PC-9 (cell line): ENCODE data around the gene ERCC1. TPM values are rescaled to one million over a fixed set of nuclear protein-coding genes. Genes with fewer than 3 reads are reported as not detected.

Experiments used
- BruUV-seq: library from RNA; stranded (reverse); fragments of 400-500 nt; replicated peaks from 2 replicates; lab custom pipeline; 2021; lab: Mats Ljungman, UMichigan
- CTCF ChIA-PET: fragments of 300-600 bp; sonication (Branson Sonifier 250); formaldehyde crosslinking; loops from one replicate; lab custom pipeline; 2022; ENCODE audit warnings: antibody characterized with exemption; lab: Charles Lee
- POLR2A ChIA-PET: fragments of 300-600 bp; sonication (Branson Sonifier 250); formaldehyde crosslinking; loops from one replicate; lab custom pipeline; 2022; ENCODE audit warnings: antibody characterized with exemption; ENCODE audit not compliant: unreplicated experiment; lab: Charles Lee
- DNase-seq, 2 experiments: peaks; one replicate each; pipeline versions ENCODE4 v3.0.0 to v3.0.0-alpha.2; 2015 to 2022; ENCODE audit warnings: mixed read lengths in 1 of 2
- H2AFZ ChIP-seq: fragments of 200-600 bp; sonication (generic); 2 replicates; pipeline ENCODE4 v1.8.1; 2017; ENCODE audit warnings: antibody characterized with exemption
- H3F3A ChIP-seq: fragments of 200-600 bp; sonication (generic); 2 replicates; pipeline ENCODE4 v1.8.1; 2017; ENCODE audit warnings: antibody characterized with exemption, mild to moderate bottlenecking, low read depth; ENCODE audit not compliant: insufficient read depth
- H3K27ac ChIP-seq: fragments of 200-600 bp; sonication (generic); 2 replicates; pipeline ENCODE4 v1.6.1; 2016; ENCODE audit warnings: mixed run types
- H3K27me3 ChIP-seq: fragments of 200-600 bp; sonication (generic); 2 replicates; pipeline ENCODE4 v1.6.1; 2016; ENCODE audit warnings: low read depth, mixed run types; ENCODE audit not compliant: insufficient read depth
- H3K36me3 ChIP-seq: fragments of 200-600 bp; sonication (generic); 2 replicates; pipeline ENCODE4 v1.6.1; 2016; ENCODE audit warnings: low read depth, mixed run types
- H3K4me1 ChIP-seq: fragments of 200-600 bp; sonication (generic); replicated peaks from 2 replicates; pipeline ENCODE4 v1.6.1; 2016; ENCODE audit warnings: mixed run types; ENCODE audit not compliant: insufficient read depth
- H3K4me2 ChIP-seq: fragments of 200-600 bp; sonication (generic); 2 replicates; pipeline ENCODE4 v1.6.1; 2017; ENCODE audit warnings: mixed run types
- H3K4me3 ChIP-seq: fragments of 200-600 bp; sonication (generic); 2 replicates; pipeline ENCODE4 v1.6.1; 2016; ENCODE audit warnings: mixed run types
- H3K79me2 ChIP-seq: fragments of 200-600 bp; sonication (generic); 2 replicates; pipeline ENCODE4 v1.6.1; 2017; ENCODE audit warnings: low read depth, mixed run types
- H3K9me2 ChIP-seq: fragments of 200-600 bp; sonication (generic); 2 replicates; pipeline ENCODE4 v1.8.1; 2017; ENCODE audit warnings: mild to moderate bottlenecking; ENCODE audit not compliant: insufficient read depth
- H3K9me3 ChIP-seq: fragments of 200-600 bp; sonication (generic); 2 replicates; pipeline ENCODE4 v1.8.1; 2016; ENCODE audit warnings: low read depth; ENCODE audit not compliant: insufficient read depth
- H4K20me1 ChIP-seq: fragments of 200-600 bp; sonication (generic); 2 replicates; pipeline ENCODE4 v1.8.1; 2017; ENCODE audit not compliant: insufficient read depth
- CTCF ChIP-seq: fragments of 200-600 bp; sonication (generic); conservative IDR thresholded peaks from 2 replicates; pipeline ENCODE4 v1.6.1; 2017; ENCODE audit warnings: mixed run types, antibody characterized with exemption, mild to moderate bottlenecking, moderate library complexity
- EZH2 ChIP-seq: fragments of 200-600 bp; sonication (generic); IDR thresholded peaks from 2 replicates; pipeline ENCODE4 v1.8.0; 2017; ENCODE audit warnings: antibody characterized with exemption, low read depth
- intact Hi-C: fragments of 100-400 bp; cut with micrococcal nuclease; formaldehyde crosslinking; loops from one replicate; pipeline ENCODE4 v1.10.0; 2022; ENCODE audit not compliant: unreplicated experiment
- total RNA-seq: library from RNA; stranded (reverse); gene quantifications from 2 replicates; pipeline ENCODE4 v1.2.3, GENCODE V29; 2021

ERCC1 gene
- total RNA-seq, 1 experiment from 2014 or later: 102 TPM

- peak overlapping the region; percentile 95 for H3K4me3 ChIP-seq
- H3F3A ChIP-seq: peaks cover 46% of the 10 kb centered on the region; the same call in 1 of the 2 replicates
- H3K36me3 ChIP-seq: peaks cover 3% of the 10 kb centered on the region; the same call in 1 of the 2 replicates
- no peaks in the 10 kb centered on the region for H3K9me3 ChIP-seq
- intact Hi-C loops: loop anchor here (10.0 kb wide), 1 partner anchor 312 kb away; the partner anchor contains the start of gene PPP1R37
- TF ChIP-seq CTCF (no peak), EZH2 (no peak)
- peaks cover 12% of the 10 kb centered on the region for H4K20me1 ChIP-seq
- ChIA-PET POLR2A (interaction anchor here (0.7 kb wide), 1 partner anchor 804 kb away, joined by 5 read pairs; no protein-coding TSS in a partner anchor), CTCF (no interaction called here)
- no TSS peak for BruUV-seq
- H3K27me3 ChIP-seq: no peaks in the 10 kb centered on the region
- peak overlapping the region; percentile 86 for H3K4me2 ChIP-seq
- H3K27ac ChIP-seq: no peak overlapping the region
- peaks cover 48% of the 10 kb centered on the region for H3K79me2 ChIP-seq
- H2AFZ ChIP-seq: no peak overlapping the region
- H3K9me2 ChIP-seq: no peaks in the 10 kb centered on the region
- no peak for DNase-seq
- peaks cover 18% of the 10 kb centered on the region for H3K4me1 ChIP-seq
Measured at GRCh38 chr19:45407091-45407375, 16.7 kb downstream of the ERCC1 start.

- H4K20me1 ChIP-seq: peaks cover 16% of the 10 kb centered on the region
- peak within 1 kb of the TSS; percentile 86 for H3K4me2 ChIP-seq
- no peaks in the 10 kb centered on the region for H3K9me2 ChIP-seq
- intact Hi-C loops: loop anchor here (10.0 kb wide), 1 partner anchor 312 kb away; the partner anchor contains the start of gene PPP1R37
- H3K36me3 ChIP-seq: peaks cover 3% of the 10 kb centered on the region; the same call in 1 of the 2 replicates
- peak; percentile 82 to 83 for DNase-seq
- H3K9me3 ChIP-seq: no peaks in the 10 kb centered on the region
- H3K79me2 ChIP-seq: peaks cover 54% of the 10 kb centered on the region
- H3K27ac ChIP-seq: peak within 1 kb of the TSS; percentile 91
- peak within 1 kb of the TSS; percentile 95 for H3K4me3 ChIP-seq
- H3F3A ChIP-seq: peaks cover 40% of the 10 kb centered on the region; the same call in 1 of the 2 replicates
- BruUV-seq: TSS peak; percentile 33
- peaks cover 18% of the 10 kb centered on the region for H3K4me1 ChIP-seq
- TF ChIP-seq EZH2: no peak
- H2AFZ ChIP-seq: peak within 1 kb of the TSS; percentile 84
- POLR2A ChIA-PET: no interaction called here
- H3K27me3 ChIP-seq: no peaks in the 10 kb centered on the region
- CTCF ChIA-PET: no interaction called here
Measured at GRCh38 chr19:45406226-45407090, 17.3 kb downstream of the ERCC1 start, which contains the start of gene POLR1G. POLR1G (plus strand) TSS chr19:45406644; CDS start chr19:45406697, 53 bp downstream.

- Histone ChIP-seq H3K4me3 (peak overlapping the region; percentile 95), H3K9me3 (no peaks in the 10 kb centered on the region), H3F3A (peaks cover 32% of the 10 kb centered on the region; the same call in 1 of the 2 replicates), H2AFZ (peak overlapping the region; percentile 84), H3K4me1 (peaks cover 18% of the 10 kb centered on the region), H3K4me2 (peak overlapping the region; percentile 86), H3K79me2 (peaks cover 57% of the 10 kb centered on the region), H3K27ac (peak overlapping the region; percentile 91), H4K20me1 (peaks cover 18% of the 10 kb centered on the region), H3K36me3 (peaks cover 3% of the 10 kb centered on the region; the same call in 1 of the 2 replicates), H3K9me2 (no peaks in the 10 kb centered on the region), H3K27me3 (no peaks in the 10 kb centered on the region)
- DNase-seq: peak; percentile 90 to 94
- no TSS peak for BruUV-seq
- intact Hi-C loops: loop anchor here (1.0 to 10.0 kb wide), 4 partner anchors 18 to 311 kb away; partner anchors contain the start of genes ERCC1, ERCC2 and PPP1R37
- CTCF ChIA-PET: no interaction called here
- TF ChIP-seq EZH2 (no peak), CTCF (no peak)
- POLR2A ChIA-PET: interaction anchor here (0.5 to 0.6 kb wide), 6 partner anchors 24 to 758 kb away, joined by 3 to 14 read pairs (median 6); no protein-coding TSS in a partner anchor
Measured at GRCh38 chr19:45405435-45406225, 18.1 kb downstream of the ERCC1 start.
